NT2/D1 (cell line): ENCODE measurements around the gene GJC2.
A peak's percentile ranks its signal among the peaks of the same experiment; 100 is the strongest.

Experiments
- DNase-seq: peaks from one replicate; pipeline ENCODE4 v3.0.0-alpha.2; 2011; ENCODE audit warnings: low read depth, low spot score
- H3K27me3 ChIP-seq: 2 replicates; pipeline ENCODE4 v1.6.0; 2011; ENCODE audit warnings: mild to moderate bottlenecking; ENCODE audit not compliant: insufficient read length, insufficient read depth
- H3K36me3 ChIP-seq: 2 replicates; pipeline ENCODE4 v1.6.1; 2011; ENCODE audit warnings: mild to moderate bottlenecking, low read length, mixed read lengths; ENCODE audit not compliant: insufficient read depth, insufficient read length
- H3K4me1 ChIP-seq: 2 replicates; pipeline ENCODE4 v1.5.1; 2011; ENCODE audit not compliant: insufficient read depth, insufficient read length
- H3K4me3 ChIP-seq: 2 replicates; pipeline ENCODE4 v1.5.1; 2011; ENCODE audit warnings: low read depth; ENCODE audit not compliant: insufficient read length
- H3K9ac ChIP-seq: 2 replicates; pipeline ENCODE4 v1.6.0; 2011; ENCODE audit warnings: low read depth; ENCODE audit not compliant: insufficient read length
- H3K9me3 ChIP-seq: 2 replicates; pipeline ENCODE4 v1.5.1; 2011; ENCODE audit warnings: mild to moderate bottlenecking, low read length; ENCODE audit not compliant: insufficient read depth
- SUZ12 ChIP-seq: IDR thresholded peaks from 2 replicates; pipeline ENCODE4 v1.6.1; 2011; ENCODE audit not compliant: insufficient read length, insufficient read depth; ENCODE audit errors: extremely low read depth
- YY1 ChIP-seq: IDR thresholded peaks from 2 replicates; pipeline ENCODE4 v1.6.1; 2011; ENCODE audit not compliant: insufficient read length, insufficient read depth
- ZNF274 ChIP-seq: IDR thresholded peaks from 2 replicates; pipeline ENCODE4 v1.6.1; 2011; ENCODE audit warnings: mild to moderate bottlenecking, low read depth, low read length

Gene GJC2

DNA sequence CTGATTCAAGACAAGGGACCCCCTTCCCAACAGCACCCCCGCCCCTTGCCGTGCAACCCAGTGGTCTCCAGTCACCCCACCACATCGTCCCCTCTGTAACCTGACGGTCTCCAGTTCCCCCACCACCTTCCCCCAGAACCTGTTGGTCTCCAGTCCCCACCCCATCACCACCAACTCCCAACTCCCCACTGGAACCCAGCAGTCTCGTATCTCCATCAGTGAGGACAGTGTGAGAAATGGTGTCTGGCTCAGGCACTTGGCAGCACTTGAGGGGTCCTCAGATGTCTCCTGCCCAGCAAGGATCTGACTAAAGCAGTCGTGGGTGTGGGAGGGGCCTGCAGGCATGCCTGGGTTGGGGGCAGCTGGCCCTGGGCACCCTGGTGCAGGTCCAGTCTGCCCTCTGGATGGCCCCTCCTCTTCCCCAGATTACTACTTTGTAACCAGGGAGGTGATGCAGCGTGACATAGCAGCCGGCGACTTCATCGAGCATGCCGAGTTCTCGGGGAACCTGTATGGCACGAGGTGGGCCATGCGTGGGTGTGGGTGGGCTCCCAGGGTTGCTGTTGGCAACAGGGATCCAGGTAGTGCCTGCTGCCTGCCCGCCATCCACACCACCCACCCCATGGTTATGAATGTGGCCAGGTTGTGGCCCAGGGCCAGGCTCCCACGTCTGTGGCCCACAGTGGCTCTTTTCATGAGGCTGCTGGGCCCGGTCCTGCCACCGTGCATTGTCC, 3.1 kb upstream of the GJC2 start:
- TF ChIP-seq SUZ12, result no peak
- no peak for TF ChIP-seq YY1
- TF ChIP-seq ZNF274, result no peak
- Histone ChIP-seq H3K9ac (no peak overlapping the region), H3K36me3 (peaks cover 73% of the 10 kb centered on the region), H3K4me3 (no peak overlapping the region), H3K27me3 (no peaks in the 10 kb centered on the region), H3K4me1 (peaks cover 30% of the 10 kb centered on the region), H3K9me3 (no peaks in the 10 kb centered on the region)
- DNase-seq, result no peak

DNA sequence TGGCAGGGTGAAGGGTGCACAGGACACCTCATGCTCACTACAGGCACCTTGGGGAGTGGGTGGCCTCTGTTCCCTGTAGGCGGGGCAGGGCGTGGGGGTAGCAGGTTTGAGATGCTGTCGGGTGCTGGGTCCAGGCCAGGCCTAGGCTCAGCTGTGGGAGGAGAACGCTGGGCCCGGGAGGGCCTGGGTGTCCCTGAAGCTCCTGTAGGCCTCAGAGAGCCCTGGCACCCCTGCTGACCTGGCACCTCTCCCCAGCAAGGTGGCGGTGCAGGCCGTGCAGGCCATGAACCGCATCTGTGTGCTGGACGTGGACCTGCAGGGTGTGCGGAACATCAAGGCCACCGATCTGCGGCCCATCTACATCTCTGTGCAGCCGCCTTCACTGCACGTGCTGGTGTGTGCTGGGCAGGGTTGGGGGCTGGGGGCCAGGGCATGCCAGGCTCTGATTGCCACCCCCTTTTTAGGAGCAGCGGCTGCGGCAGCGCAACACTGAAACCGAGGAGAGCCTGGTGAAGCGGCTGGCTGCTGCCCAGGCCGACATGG, 2.5 kb upstream of the GJC2 start:
- Histone ChIP-seq H3K27me3 (no peaks in the 10 kb centered on the region), H3K9me3 (no peaks in the 10 kb centered on the region), H3K36me3 (peaks cover 70% of the 10 kb centered on the region), H3K4me1 (peaks cover 28% of the 10 kb centered on the region), H3K4me3 (no peak overlapping the region), H3K9ac (no peak overlapping the region)
- no peak for TF ChIP-seq YY1
- no peak for TF ChIP-seq ZNF274
- no peak for TF ChIP-seq SUZ12
- no peak for DNase-seq

DNA sequence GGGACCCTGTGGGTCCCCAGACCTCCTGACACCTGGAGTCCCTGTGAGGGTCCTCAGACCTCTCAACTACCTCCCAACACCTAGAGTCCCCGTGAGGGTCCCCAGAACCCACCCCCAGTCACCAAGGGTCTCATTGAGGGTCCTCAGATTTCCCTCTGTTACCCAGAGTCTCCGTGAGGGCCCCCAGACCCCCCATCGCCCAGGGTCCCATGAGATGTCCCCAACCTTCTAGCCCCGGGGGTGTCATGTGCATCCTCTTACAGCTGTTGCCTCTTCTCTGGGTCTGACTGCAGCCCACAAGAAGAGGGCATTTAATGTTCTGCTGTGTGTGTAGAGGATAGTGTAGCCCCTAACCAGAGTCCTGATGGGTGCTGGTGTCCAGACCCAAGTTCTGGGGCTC, 2.0 kb upstream of the GJC2 start:
- no peak for DNase-seq
- Histone ChIP-seq H3K27me3 (no peaks in the 10 kb centered on the region), H3K36me3 (peaks cover 65% of the 10 kb centered on the region), H3K9ac (no peak overlapping the region), H3K4me3 (no peak overlapping the region), H3K9me3 (no peaks in the 10 kb centered on the region), H3K4me1 (peaks cover 27% of the 10 kb centered on the region)
- TF ChIP-seq ZNF274, result no peak
- no peak for TF ChIP-seq YY1
- TF ChIP-seq SUZ12, result no peak

DNA sequence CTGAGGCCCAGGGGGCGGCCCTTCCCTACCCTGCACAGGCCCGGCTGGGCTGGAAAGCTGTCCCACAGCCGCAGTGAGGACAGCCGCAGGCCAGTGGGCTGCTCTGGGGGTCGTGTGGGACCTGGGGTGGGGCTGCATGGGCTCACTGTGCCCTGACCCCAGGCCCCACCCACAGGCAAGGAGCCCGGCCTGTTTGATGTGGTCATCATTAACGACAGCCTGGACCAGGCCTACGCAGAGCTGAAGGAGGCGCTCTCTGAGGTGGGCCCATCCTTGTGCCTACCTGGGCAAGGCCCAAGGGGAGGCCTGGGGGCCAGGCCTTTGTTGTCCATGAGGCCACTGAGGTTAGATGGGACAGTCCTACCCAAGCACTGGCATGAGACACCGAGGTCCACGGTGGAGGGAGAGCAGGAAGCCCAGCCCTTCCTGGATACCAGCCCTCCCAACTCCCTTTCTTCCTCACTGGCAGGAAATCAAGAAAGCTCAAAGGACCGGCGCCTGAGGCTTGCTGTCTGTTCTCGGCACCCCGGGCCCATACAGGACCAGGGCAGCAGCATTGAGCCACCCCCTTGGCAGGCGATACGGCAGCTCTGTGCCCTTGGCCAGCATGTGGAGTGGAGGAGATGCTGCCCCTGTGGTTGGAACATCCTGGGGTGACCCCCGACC, 1.4 kb upstream of the GJC2 start:
- Histone ChIP-seq H3K4me3 (no peak overlapping the region), H3K36me3 (peaks cover 61% of the 10 kb centered on the region), H3K27me3 (no peaks in the 10 kb centered on the region), H3K9ac (no peak overlapping the region), H3K9me3 (no peaks in the 10 kb centered on the region), H3K4me1 (peaks cover 27% of the 10 kb centered on the region)
- DNase-seq, result no peak
- TF ChIP-seq SUZ12, result no peak
- TF ChIP-seq ZNF274, result no peak
- no peak for TF ChIP-seq YY1

DNA sequence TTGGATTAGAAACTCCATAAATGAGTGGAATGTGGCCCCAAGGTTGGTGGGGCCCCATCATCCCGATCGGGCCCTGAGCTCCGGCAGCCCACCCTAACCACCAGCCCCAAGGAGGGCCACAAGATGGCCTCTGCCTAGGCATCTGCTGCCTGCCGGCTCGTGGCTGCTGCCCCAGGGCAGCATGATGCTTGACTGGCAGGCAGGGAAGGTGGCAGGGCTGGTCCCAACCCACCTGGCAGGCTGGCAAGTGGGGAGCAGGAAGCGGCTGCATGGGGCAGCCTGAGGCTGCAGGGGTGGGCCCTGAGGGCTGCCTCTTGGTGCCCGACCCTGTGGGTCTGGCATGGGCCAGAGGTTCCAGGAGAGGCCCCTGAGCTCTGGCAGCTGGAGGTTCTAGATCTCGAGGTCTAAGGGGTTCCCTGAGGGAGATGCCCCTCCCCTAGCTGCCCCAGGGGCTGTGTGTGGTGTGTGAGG, 760 bp upstream of the GJC2 start:
- Histone ChIP-seq H3K4me3 (no peak overlapping the region), H3K36me3 (peaks cover 61% of the 10 kb centered on the region)

DNA sequence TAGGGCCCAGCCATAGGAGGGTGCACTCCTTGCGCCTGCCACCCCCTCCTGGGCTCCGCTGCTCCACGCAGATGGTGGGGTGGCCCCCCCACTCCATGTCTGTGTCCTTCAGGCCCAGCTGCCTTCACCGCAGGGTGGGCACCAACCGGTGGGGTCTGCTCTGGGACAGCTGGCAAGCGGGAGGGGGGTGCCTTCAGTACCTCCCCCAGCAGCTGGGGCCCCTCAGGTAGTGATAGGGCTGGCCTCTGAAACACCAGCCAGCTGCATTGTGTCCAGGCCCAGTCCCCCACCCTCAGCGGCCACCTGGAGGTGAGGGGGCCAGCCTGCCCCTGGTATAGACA, 360 bp downstream of the GJC2 start:
- H3K9me3 ChIP-seq, result no peaks in the 10 kb centered on the region
- H3K36me3 ChIP-seq, result peaks cover 54% of the 10 kb centered on the region
- H3K4me3 ChIP-seq, result no peak overlapping the region
- H3K9ac ChIP-seq, result peak overlapping the region; percentile 46
- TF ChIP-seq YY1 (no peak), SUZ12 (no peak), ZNF274 (no peak)
- H3K27me3 ChIP-seq, result no peaks in the 10 kb centered on the region
- DNase-seq, result no peak
- H3K4me1 ChIP-seq, result peaks cover 24% of the 10 kb centered on the region

More for the DNA sequence above, 760 bp upstream of the GJC2 start:
- no peak for DNase-seq
- Histone ChIP-seq H3K9ac (peak overlapping the region; percentile 61), H3K27me3 (no peaks in the 10 kb centered on the region), H3K4me1 (peaks cover 27% of the 10 kb centered on the region), H3K9me3 (no peaks in the 10 kb centered on the region)
- TF ChIP-seq YY1, result no peak
- no peak for TF ChIP-seq SUZ12
- no peak for TF ChIP-seq ZNF274

DNA sequence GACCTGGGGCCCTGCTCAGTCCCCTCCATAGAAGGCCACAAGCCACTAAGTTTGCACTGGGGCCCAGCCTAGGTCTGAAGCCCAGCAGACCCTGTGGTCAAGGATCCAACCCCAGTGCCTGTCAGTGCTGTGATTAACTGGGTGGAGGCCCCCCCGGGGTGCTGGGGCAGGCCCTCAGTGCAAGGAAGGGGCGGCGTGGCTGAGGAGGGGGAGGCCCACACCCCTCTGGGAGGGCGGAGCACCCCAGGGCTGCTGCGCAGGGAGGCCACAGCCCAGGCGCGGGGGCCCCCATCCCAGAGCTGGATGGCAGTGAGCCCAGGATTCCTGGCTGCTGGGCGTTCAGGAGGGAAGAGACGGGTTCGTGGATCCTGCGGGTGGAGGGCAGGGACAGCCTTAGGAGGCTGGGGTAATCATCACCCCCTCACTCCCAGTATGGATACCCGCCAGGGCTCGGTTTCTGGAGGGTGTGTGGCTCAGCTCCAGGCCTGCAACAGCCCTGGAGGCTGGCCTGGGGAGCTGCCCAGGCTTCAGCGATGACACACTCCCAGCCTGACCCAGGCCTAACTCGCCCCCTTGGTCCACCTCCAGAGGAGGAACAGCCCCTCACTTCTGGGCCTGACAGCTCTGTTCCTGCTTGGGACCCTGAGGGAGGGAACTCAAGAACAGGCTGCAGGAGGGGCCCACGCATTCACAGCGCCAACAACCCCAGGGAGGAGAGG, 890 bp downstream of the GJC2 start:
- Histone ChIP-seq H3K9ac (no peak overlapping the region), H3K36me3 (peaks cover 49% of the 10 kb centered on the region), H3K4me3 (no peak overlapping the region), H3K27me3 (no peaks in the 10 kb centered on the region), H3K4me1 (peaks cover 29% of the 10 kb centered on the region), H3K9me3 (no peaks in the 10 kb centered on the region)
- no peak for DNase-seq
- TF ChIP-seq SUZ12 (no peak), ZNF274 (no peak), YY1 (no peak)
